HL-60/S4 treated with retinoic acid at 250 ng/mL for 4 days and 3 days (cell line): ENCODE measurements around the gene TADA3.

Experiments
- in situ Hi-C: fragments of 300-500 bp; cut with MboI; formaldehyde crosslinking; loops from 2 replicates; pipeline ENCODE4 v1.7.0; 2022; ENCODE audit warnings: low sequenced_read_pairs

TADA3 gene

DNA sequence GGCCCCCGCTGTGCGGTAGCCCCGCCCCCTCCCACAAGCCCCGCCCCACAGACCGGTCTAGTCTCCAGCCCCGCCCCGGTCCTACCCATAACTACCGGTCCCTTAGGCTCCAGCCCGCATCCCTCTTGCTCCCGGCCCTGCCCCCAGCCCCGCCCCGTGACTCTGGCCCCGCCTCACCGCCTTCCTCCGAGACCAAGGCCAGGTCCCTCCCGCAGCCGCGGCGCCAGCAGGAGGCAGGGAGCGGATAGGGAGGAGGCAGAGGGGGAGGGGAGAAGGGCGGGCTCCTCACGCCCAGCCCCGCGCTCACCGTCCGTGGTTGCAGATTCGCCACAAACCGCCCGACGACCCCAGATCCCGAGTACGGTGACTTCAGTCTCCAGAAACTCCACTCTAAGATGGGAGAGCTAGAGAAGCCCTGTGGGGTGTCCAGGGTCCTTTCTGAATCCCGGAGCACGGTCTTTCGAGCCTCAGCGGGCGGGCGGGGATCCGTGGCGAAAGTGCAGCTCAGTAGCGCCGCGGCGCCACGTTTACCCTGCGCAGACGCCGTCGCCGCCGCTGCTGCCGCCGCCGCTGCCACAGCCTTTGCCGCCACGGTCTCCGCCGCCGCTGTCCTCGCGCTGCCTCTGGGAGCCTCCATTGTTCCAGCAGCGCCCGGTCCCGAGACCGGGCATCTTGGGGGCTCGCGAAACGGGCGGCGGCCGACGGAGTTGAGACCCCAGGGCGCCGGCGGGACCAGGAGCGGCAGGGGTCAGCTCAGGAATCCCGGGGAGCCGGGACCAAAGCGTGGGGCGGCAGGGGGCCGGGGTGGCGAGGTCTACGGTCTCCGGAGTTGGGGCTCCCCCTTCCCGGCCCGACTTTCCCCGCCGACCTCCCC lies 60.8 kb downstream of the TADA3 start, which contains the start of gene BRPF1:
BRPF1 (plus strand) TSS at position 530 of the 874 bp plus-strand sequence. CDS start 2,406 bp downstream, outside the sequence.
- in situ Hi-C loops, result no loop called here

DNA sequence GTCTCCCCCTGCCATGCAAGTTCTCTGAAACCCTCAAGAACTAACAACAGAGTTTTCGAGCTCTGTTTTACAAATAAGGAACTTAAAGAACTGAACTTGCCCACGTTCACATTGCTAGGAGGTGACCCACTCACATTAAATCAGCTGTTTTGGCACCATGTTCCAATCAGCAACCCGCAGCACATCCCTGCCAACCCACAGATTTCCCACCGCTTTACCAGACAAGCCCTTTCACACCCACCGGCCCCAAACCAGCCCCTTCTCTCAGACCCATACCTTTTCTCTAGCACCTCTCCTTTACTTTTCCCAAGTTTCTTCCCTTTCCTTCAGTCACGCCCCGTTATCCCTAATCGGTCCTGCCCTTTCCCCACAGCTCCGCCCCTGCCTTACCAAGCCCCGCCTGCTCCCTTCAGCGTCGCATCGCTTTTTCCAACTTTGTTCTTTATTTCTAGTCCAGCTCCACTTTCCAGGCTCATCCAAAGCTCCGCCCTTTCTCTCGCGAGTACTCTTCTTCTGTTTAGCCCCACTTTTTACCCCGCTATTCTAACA lies 61.5 kb downstream of the TADA3 start:
- in situ Hi-C loops, result no loop called here
